Left ventricle myocardium superior (tissue), 1 donor: ENCODE measurements around the gene PPP1R1A. TPM values are rescaled to one million over a fixed set of nuclear protein-coding genes. Genes with fewer than 3 reads are reported as not detected.

Source experiments
- ATAC-seq: fragments of 200-7000 bp; cut with Tn5 transposase; one replicate; pipeline ENCODE4 v1.9.1; 2020; ENCODE audit warnings: mild to moderate bottlenecking, moderate library complexity
- DNase-seq: peaks from one replicate; pipeline ENCODE4 v3.0.0-alpha.2; 2020
- intact Hi-C: fragments of 100-400 bp; cut with micrococcal nuclease; formaldehyde crosslinking; loops from one replicate; pipeline ENCODE4 v1.11.0; 2022
- total RNA-seq: library from RNA; stranded (reverse); fragmentation: NEBNext Ultra II Directional; extraction: Animal tissue kit (Norgen Biotek cat#: 25700); gene quantifications from one replicate; pipeline ENCODE4 v1.2.1, GENCODE V29; 2021
- donor health status: DM: no; HTN: yes; CAD: no; lungs with severe emphysema.

The PPP1R1A gene
- total RNA-seq, 1 donor from 2014 or later, result 298 TPM

- intact Hi-C loops, result no loop called here
- DNase-seq (no peak), ATAC-seq (peak; percentile 38)
Measured at GRCh38 chr12:54549774-54550451, 38.5 kb downstream of the PPP1R1A start.

DNA sequence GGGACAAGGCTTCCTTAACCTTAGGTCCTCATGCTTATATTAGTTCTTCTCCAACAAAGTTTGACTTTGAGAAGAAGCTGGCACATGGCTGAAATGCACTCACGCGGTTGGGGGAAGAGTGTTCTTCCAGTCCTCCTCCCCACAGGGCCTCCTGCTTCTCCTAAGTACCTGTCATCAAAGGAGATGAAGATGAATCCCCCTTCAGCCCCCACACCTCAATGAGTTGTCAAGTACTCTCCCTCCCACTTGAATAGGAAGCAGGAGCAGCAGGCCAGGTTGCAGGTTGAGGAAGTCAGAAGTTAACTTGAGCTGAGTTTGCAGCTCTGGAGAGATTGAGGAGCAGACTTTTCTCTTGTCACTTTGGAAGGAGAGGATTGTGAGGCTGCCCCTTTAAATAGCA lies 41.9 kb downstream of the PPP1R1A start:
- intact Hi-C loops, result no loop called here
- no peak for ATAC-seq
- no peak for DNase-seq

DNA sequence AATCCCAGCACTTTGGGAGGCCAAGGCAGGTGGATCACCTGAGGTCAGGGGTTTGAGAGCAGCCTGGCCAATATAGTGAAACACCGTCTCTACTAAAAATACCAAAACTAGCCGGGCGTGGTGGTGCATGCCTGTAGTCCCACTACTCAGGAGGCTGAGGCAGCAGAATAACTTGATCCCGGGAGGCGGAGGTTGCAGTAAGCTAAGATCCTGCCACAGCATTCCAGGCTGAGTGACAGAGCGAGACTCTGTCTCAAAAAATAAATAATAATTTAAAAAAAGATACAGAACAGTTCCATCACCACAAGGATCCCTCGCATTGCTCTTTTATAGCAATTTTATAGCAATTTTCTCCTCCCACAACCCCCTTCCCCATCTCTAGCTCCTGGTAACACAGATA lies 43.7 kb downstream of the PPP1R1A start:
- intact Hi-C loops, result no loop called here
- ATAC-seq (no peak), DNase-seq (no peak)

DNA sequence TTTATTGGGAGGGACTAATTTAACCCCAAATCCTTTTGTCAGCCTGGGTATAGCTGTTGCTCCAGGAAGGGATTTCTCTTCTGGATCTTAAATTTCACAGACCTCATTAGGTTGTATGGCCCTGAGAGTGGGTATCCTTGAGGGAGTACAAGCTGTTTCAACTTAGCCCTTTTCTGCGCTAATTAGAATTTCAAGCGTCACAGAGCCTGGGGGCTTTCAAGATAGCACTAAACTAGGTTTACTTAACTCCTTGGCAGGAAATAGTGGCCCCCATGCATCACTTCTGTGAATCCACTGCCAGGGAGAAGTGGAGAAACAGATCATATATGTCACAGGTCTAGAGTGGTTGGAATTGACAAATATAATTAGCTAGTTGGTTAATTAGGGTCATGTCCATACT lies 44.9 kb downstream of the PPP1R1A start:
- no peak for DNase-seq
- intact Hi-C loops, result no loop called here
- no peak for ATAC-seq

GRCh38 chr12:54541751-54542290 lies 46.6 kb downstream of the PPP1R1A start:
- intact Hi-C loops, result no loop called here
- no peak for ATAC-seq

GRCh38 chr12:54538136-54538700 lies 50.2 kb downstream of the PPP1R1A start:
- intact Hi-C loops, result no loop called here
- no peak for DNase-seq
- no peak for ATAC-seq

More at GRCh38 chr12:54541751-54542290, 46.6 kb downstream of the PPP1R1A start:
- no peak for DNase-seq

DNA sequence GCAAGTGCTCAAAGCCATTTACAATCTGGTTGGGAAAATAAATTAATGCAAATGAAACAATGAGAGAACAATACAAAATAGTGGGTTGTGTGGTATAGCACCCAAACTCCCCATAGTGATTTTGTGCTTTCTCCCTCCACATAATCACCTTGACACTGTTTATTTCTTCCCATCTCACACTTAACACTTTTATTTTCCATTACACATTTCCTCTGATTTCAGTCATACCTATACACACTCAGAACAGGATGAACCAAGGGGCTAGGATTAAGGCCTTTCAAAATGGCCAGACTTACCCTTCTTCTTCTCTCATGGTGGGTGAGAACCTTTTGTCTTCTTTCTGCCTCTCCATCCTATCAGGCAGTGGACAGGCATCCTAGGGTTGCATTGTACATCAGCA lies 53.0 kb downstream of the PPP1R1A start:
- intact Hi-C loops, result no loop called here
- ATAC-seq (no peak), DNase-seq (no peak)

DNA sequence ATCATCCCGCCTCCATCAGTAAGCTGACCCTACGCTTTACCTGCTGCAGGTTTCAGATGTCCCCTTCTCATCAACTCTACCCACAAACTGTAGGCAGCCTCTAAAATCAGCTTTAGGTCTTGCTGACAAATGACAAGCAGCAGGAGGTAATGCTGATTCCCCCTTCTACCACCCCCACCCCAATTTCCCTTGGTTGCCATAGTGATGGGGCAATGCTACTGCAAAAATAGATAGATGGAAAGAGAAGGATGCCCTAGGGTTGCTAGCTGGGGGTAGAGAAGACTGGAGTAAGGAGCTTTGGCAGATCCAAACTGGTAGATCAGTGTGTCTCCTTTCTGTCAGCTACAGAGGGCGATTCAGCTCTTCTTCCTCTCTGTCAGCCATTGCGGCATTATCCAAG lies 58.9 kb downstream of the PPP1R1A start:
- DNase-seq (no peak), ATAC-seq (no peak)
- intact Hi-C loops, result no loop called here

Other genes starting within 250 kb of the PPP1R1A start
- not detected for gene GPR84, start 224.2 kb downstream of the PPP1R1A start, total RNA-seq
- 7.7 TPM for gene ZNF385A, start 203.9 kb downstream of the PPP1R1A start, total RNA-seq
- 44.1 TPM for gene ITGA5, start 169.4 kb downstream of the PPP1R1A start, total RNA-seq
- not detected for gene GTSF1, start 115.1 kb downstream of the PPP1R1A start, total RNA-seq
- 7.8 TPM for gene NCKAP1L, start 90.9 kb downstream of the PPP1R1A start, total RNA-seq
- gene PDE1B, start 39.1 kb downstream of the PPP1R1A start, total RNA-seq, result 2.8 TPM
- gene LACRT, start 46.2 kb upstream of the PPP1R1A start, total RNA-seq, result not detected
- not detected for gene DCD, start 59.7 kb upstream of the PPP1R1A start, total RNA-seq